Common myeloid progenitor, CD34-positive (primary cell): ENCODE results near the gene SYT2.

Source experiments
- CTCF ChIA-PET: fragments of 350-600 bp; sonication (Branson Sonifier 250); formaldehyde crosslinking; loops from one replicate; lab custom pipeline; 2021; ENCODE audit warnings: antibody characterized with exemption; lab: Charles Lee
- POLR2A ChIA-PET: fragments of 350-600 bp; sonication (Branson Sonifier 250); formaldehyde crosslinking; loops from one replicate; lab custom pipeline; 2021; ENCODE audit warnings: antibody characterized with exemption; lab: Charles Lee
- DNase-seq, 3 donors: peaks; one replicate each; pipeline versions ENCODE4 v3.0.0 to v3.0.0-alpha.2; 2013
- H3K27ac ChIP-seq, 2 experiments: 1 replicate in 1 of 2; 2 replicates in 1 of 2; pipeline ENCODE4 v1.7.0; 2013; ENCODE audit warnings: inconsistent platforms in 2 of 2, low read length in 2 of 2, mild to moderate bottlenecking in 2 of 2, low read depth in 1 of 2, moderate library complexity in 1 of 2; ENCODE audit not compliant: severe bottlenecking in 2 of 2, insufficient read depth in 1 of 2, poor library complexity in 1 of 2
- H3K27me3 ChIP-seq, 5 experiments: replicated peaks in 2 of 5; 1 replicate in 3 of 5; 2 replicates in 2 of 5; pipeline versions ENCODE4 v1.6.1 to v1.7.0; 2013; ENCODE audit warnings: low read length in 4 of 5, mild to moderate bottlenecking in 2 of 5, moderate library complexity in 2 of 5, inconsistent platforms in 1 of 5; ENCODE audit not compliant: insufficient read depth in 5 of 5, control insufficient read depth in 4 of 5
- H3K36me3 ChIP-seq, 4 experiments: 1 replicate in 2 of 4; 2 replicates in 2 of 4; pipeline versions ENCODE4 v1.6.1 to v1.7.0; 2013; ENCODE audit warnings: low read length in 3 of 4, control low read depth in 1 of 4, mild to moderate bottlenecking in 1 of 4; ENCODE audit not compliant: control insufficient read depth in 4 of 4, insufficient read depth in 4 of 4
- H3K4me1 ChIP-seq, 4 experiments: 1 replicate in 3 of 4; 2 replicates in 1 of 4; pipeline versions ENCODE4 v1.6.1 to v1.7.1; 2013; ENCODE audit warnings: low read length in 3 of 4, mild to moderate bottlenecking in 3 of 4, control low read depth in 1 of 4, inconsistent platforms in 1 of 4, moderate library complexity in 1 of 4; ENCODE audit not compliant: control insufficient read depth in 4 of 4, insufficient read depth in 4 of 4; ENCODE audit errors: control extremely low read depth in 1 of 4
- H3K4me3 ChIP-seq, 7 experiments: 1 replicate in 4 of 7; 2 replicates in 3 of 7; pipeline versions ENCODE4 v1.5.1 to v1.7.0; 2013; ENCODE audit warnings: mild to moderate bottlenecking in 7 of 7, low read length in 6 of 7, moderate library complexity in 6 of 7, inconsistent platforms in 2 of 7, low read depth in 2 of 7, control low read depth in 1 of 7; ENCODE audit not compliant: insufficient read depth in 4 of 7, control insufficient read depth in 1 of 7; ENCODE audit errors: extremely low read depth in 1 of 7
- H3K9me3 ChIP-seq, 5 experiments: 1 replicate in 4 of 5; 2 replicates in 1 of 5; pipeline versions ENCODE4 v1.6.1 to v1.7.1; 2013; ENCODE audit warnings: low read length in 4 of 5, mild to moderate bottlenecking in 2 of 5, inconsistent platforms in 1 of 5, low read depth in 1 of 5, moderate library complexity in 1 of 5; ENCODE audit not compliant: control insufficient read depth in 4 of 5, insufficient read depth in 2 of 5; ENCODE audit errors: control extremely low read depth in 1 of 5
- WGBS: methylation state at CpG from one replicate; pipeline ENCODE4 v1.1.5; 2013; ENCODE audit not compliant: insufficient coverage; 5-methylcytosine and 5-hydroxymethylcytosine counted together

SYT2 gene

GRCh38 chr1:202673531-202673930 is 36.7 kb downstream of the SYT2 start:
- ChIA-PET POLR2A (no interaction called here), CTCF (interaction anchor here (1.3 to 2.1 kb wide), 3 partner anchors 12 to 42 kb away, joined by 3 to 8 read pairs (median 3); no protein-coding TSS in a partner anchor)
- no peaks in the 10 kb centered on the region for H3K4me1 ChIP-seq
- WGBS, result 94% methylated on average over 4 of the region's 5 CpGs
- H3K4me3 ChIP-seq, result no peak overlapping the region
- H3K27ac ChIP-seq, result no peak overlapping the region
- H3K9me3 ChIP-seq, result peaks cover 0 to 5% (median 4%) of the 10 kb centered on the region in 5 experiments
- DNase-seq, result no peak
- H3K27me3 ChIP-seq, result peaks cover 0 to 9% (median 0%) of the 10 kb centered on the region in 5 experiments
- H3K36me3 ChIP-seq, result no peaks in the 10 kb centered on the region

- H3K4me3 ChIP-seq, result no peak overlapping the region
- 46% methylated on average over 5 of the region's 5 CpGs for WGBS
- peaks cover 0 to 9% (median 0%) of the 10 kb centered on the region in 5 experiments for H3K27me3 ChIP-seq
- ChIA-PET CTCF (interaction anchor here (1.0 to 4.7 kb wide), 4 partner anchors 12 to 207 kb away, joined by 3 to 32 read pairs (median 3); no protein-coding TSS in a partner anchor), POLR2A (no interaction called here)
- H3K27ac ChIP-seq, result no peak overlapping the region
- no peaks in the 10 kb centered on the region for H3K4me1 ChIP-seq
- H3K9me3 ChIP-seq, result no peaks in the 10 kb centered on the region
- H3K36me3 ChIP-seq, result no peaks in the 10 kb centered on the region
- no peak for DNase-seq
Measured at GRCh38 chr1:202671399-202671798, 38.9 kb downstream of the SYT2 start.

- Histone ChIP-seq H3K9me3 (no peaks in the 10 kb centered on the region), H3K36me3 (no peaks in the 10 kb centered on the region), H3K4me1 (no peaks in the 10 kb centered on the region), H3K27ac (no peak overlapping the region), H3K4me3 (no peak overlapping the region), H3K27me3 (peaks cover 0 to 35% (median 21%) of the 10 kb centered on the region in 5 experiments)
- ChIA-PET POLR2A (no interaction called here), CTCF (no interaction called here)
- WGBS, result 17% methylated on average over 1 of the region's 3 CpGs
- no peak for DNase-seq
Measured at GRCh38 chr1:202665417-202665816, 44.8 kb downstream of the SYT2 start.

GRCh38 chr1:202664083-202664482 is 46.2 kb downstream of the SYT2 start:
- Histone ChIP-seq H3K27ac (no peak overlapping the region), H3K4me1 (no peaks in the 10 kb centered on the region), H3K36me3 (no peaks in the 10 kb centered on the region), H3K4me3 (no peak overlapping the region), H3K9me3 (no peaks in the 10 kb centered on the region), H3K27me3 (peaks cover 0 to 47% (median 17%) of the 10 kb centered on the region in 5 experiments)
- POLR2A ChIA-PET, result no interaction called here
- CTCF ChIA-PET, result no interaction called here
- WGBS, result 100% methylated on average over 1 of the region's 1 CpG
- peak in 2 of 3 donors; percentile 36 to 42 for DNase-seq

GRCh38 chr1:202663131-202663530 is 47.1 kb downstream of the SYT2 start:
- Histone ChIP-seq H3K27me3 (peaks cover 0 to 54% (median 18%) of the 10 kb centered on the region in 5 experiments), H3K4me3 (no peak overlapping the region), H3K9me3 (no peaks in the 10 kb centered on the region), H3K27ac (no peak overlapping the region), H3K4me1 (no peaks in the 10 kb centered on the region), H3K36me3 (no peaks in the 10 kb centered on the region)
- POLR2A ChIA-PET, result no interaction called here
- CTCF ChIA-PET, result interaction anchor here (0.9 kb wide), 1 partner anchor 52 kb away, joined by 3 read pairs; no protein-coding TSS in a partner anchor
- DNase-seq, result no peak
- WGBS, result 82% methylated on average over 5 of the region's 10 CpGs

- ChIA-PET POLR2A (no interaction called here), CTCF (interaction anchor here (0.9 to 5.7 kb wide), 6 partner anchors 8 to 164 kb away, joined by 3 to 32 read pairs (median 16); no protein-coding TSS in a partner anchor)
- H3K9me3 ChIP-seq, result no peaks in the 10 kb centered on the region
- H3K4me3 ChIP-seq, result no peak overlapping the region
- no peak overlapping the region for H3K27ac ChIP-seq
- no peaks in the 10 kb centered on the region for H3K4me1 ChIP-seq
- DNase-seq, result no peak
- 34% methylated on average over 3 of the region's 5 CpGs for WGBS
- no peaks in the 10 kb centered on the region for H3K36me3 ChIP-seq
- peaks cover 0 to 63% (median 28%) of the 10 kb centered on the region in 5 experiments for H3K27me3 ChIP-seq
Measured at GRCh38 chr1:202662081-202662480, 48.2 kb downstream of the SYT2 start.

GRCh38 chr1:202661136-202661845 is 49.0 kb downstream of the SYT2 start:
- no peak overlapping the region for H3K27ac ChIP-seq
- no peaks in the 10 kb centered on the region for H3K36me3 ChIP-seq
- no peaks in the 10 kb centered on the region for H3K4me1 ChIP-seq
- no peaks in the 10 kb centered on the region for H3K9me3 ChIP-seq
- H3K27me3 ChIP-seq, result peaks cover 0 to 71% (median 33%) of the 10 kb centered on the region in 5 experiments
- POLR2A ChIA-PET, result no interaction called here
- WGBS, result 81% methylated on average over 12 of the region's 13 CpGs
- CTCF ChIA-PET, result interaction anchor here (1.1 to 5.7 kb wide), 8 partner anchors 9 to 197 kb away, joined by 3 to 32 read pairs (median 8); no protein-coding TSS in a partner anchor
- peak in 2 of 3 donors; percentile 20 to 27 for DNase-seq
- no peak overlapping the region for H3K4me3 ChIP-seq
